Karpas-422 (cell line): ENCODE data around the gene SLC39A12. TPM values are rescaled to one million over a fixed set of nuclear protein-coding genes. Genes with fewer than 3 reads are reported as not detected.

Source experiments
- DNase-seq: peaks from one replicate; pipeline ENCODE4 v3.0.0-alpha.2; 2015
- H2AFZ ChIP-seq: fragments of 200-600 bp; sonication (generic); 2 replicates; pipeline ENCODE4 v1.6.1; 2014; ENCODE audit warnings: antibody characterized with exemption, low read length, mixed read lengths
- H3K27ac ChIP-seq: fragments of 200-600 bp; sonication (generic); 2 replicates; pipeline ENCODE4 v1.5.1; 2014; ENCODE audit warnings: mild to moderate bottlenecking, low read length, moderate library complexity
- H3K27me3 ChIP-seq: fragments of 200-600 bp; sonication (generic); 2 replicates; pipeline ENCODE4 v1.6.1; 2014; ENCODE audit warnings: low read length, mixed read lengths
- H3K36me3 ChIP-seq: fragments of 200-600 bp; sonication (generic); 2 replicates; pipeline ENCODE4 v1.6.1; 2014; ENCODE audit warnings: low read length, mixed read lengths; ENCODE audit not compliant: insufficient read depth
- H3K4me1 ChIP-seq: fragments of 200-600 bp; sonication (generic); 2 replicates; pipeline ENCODE4 v1.6.1; 2014; ENCODE audit warnings: mild to moderate bottlenecking, low read length, mixed read lengths
- H3K4me2 ChIP-seq: fragments of 200-600 bp; sonication (generic); 2 replicates; pipeline ENCODE4 v1.6.1; 2014; ENCODE audit warnings: low read length, low read depth, mild to moderate bottlenecking; ENCODE audit not compliant: poor library complexity, severe bottlenecking
- H3K4me3 ChIP-seq: fragments of 200-600 bp; sonication (generic); 2 replicates; pipeline ENCODE4 v1.5.1; 2014; ENCODE audit warnings: mild to moderate bottlenecking, antibody characterized with exemption, low read length, mixed read lengths
- H3K79me2 ChIP-seq: fragments of 200-600 bp; sonication (generic); 2 replicates; pipeline ENCODE4 v1.6.1; 2014; ENCODE audit warnings: mild to moderate bottlenecking, low read length, mixed read lengths
- H3K9ac ChIP-seq: fragments of 200-600 bp; sonication (generic); 2 replicates; pipeline ENCODE4 v1.6.0; 2014; ENCODE audit warnings: low read length
- H3K9me2 ChIP-seq: fragments of 200-600 bp; sonication (generic), shearing (Covaris generic); replicated peaks from 2 replicates; pipeline ENCODE4 v1.6.0; 2014; ENCODE audit warnings: mild to moderate bottlenecking, low read length, moderate library complexity; ENCODE audit not compliant: insufficient read depth
- H3K9me3 ChIP-seq: fragments of 300-700, 200-600 bp; sonication (generic); 2 replicates; pipeline ENCODE4 v1.6.1; 2014; ENCODE audit warnings: low read length, mixed read lengths
- H4K20me1 ChIP-seq: fragments of 200-600 bp; sonication (generic); 2 replicates; pipeline ENCODE4 v1.6.1; 2014; ENCODE audit warnings: mild to moderate bottlenecking, antibody characterized with exemption, low read length, low read depth; ENCODE audit not compliant: insufficient read depth
- total RNA-seq: library from RNA; depleted of rRNA; stranded (reverse); fragments of >200 nt; shearing (Covaris generic); gene quantifications from 2 replicates; pipeline ENCODE4 v1.2.3, GENCODE V29; 2014; ENCODE audit warnings: low replicate concordance

The SLC39A12 gene
- total RNA-seq, 1 experiment from 2014 or later = not detected

GRCh38 chr10:17980846-17981565, 29.3 kb downstream of the SLC39A12 start:
- Histone ChIP-seq H3K4me2 (no peak overlapping the region), H3K36me3 (no peaks in the 10 kb centered on the region), H3K27ac (no peak overlapping the region), H4K20me1 (no peaks in the 10 kb centered on the region), H3K9me2 (no peaks in the 10 kb centered on the region), H2AFZ (no peak overlapping the region), H3K79me2 (no peaks in the 10 kb centered on the region), H3K4me1 (no peaks in the 10 kb centered on the region), H3K27me3 (peaks cover 2% of the 10 kb centered on the region; the same call in 1 of the 2 replicates), H3K4me3 (no peak overlapping the region), H3K9ac (no peak overlapping the region), H3K9me3 (no peaks in the 10 kb centered on the region)
- no peak for DNase-seq

DNA sequence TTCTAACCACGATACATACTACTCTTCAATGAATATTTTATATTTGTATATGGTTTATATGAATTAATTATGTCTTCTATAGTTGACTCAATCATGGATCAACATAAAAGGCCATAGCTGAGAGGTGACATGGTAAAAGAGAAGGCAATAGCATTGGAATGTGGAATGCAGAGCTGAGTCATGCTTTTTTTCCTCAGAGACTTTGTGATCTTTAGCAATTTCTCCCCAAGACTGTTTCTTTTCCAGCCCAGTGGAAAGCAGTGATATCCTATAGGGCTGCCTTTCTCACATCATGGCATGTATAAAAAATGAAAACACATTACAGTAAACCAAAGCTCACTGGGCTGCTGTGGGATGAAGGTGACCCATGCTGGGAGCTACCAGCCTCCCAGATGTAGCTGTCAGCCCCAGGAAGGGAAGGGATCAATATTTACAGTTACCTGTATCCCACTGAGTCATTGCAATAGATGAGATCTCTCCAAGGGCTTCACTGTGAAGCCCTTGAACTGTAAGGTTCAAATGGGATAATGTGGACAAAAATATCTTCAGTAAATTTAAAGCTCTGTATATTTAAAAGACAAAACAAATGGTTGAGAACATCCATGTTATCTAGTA, 30.2 kb downstream of the SLC39A12 start:
- H3K9me3 ChIP-seq = no peaks in the 10 kb centered on the region
- no peak overlapping the region for H3K9ac ChIP-seq
- no peaks in the 10 kb centered on the region for H3K79me2 ChIP-seq
- no peak overlapping the region for H3K4me2 ChIP-seq
- H3K4me3 ChIP-seq = no peak overlapping the region
- H3K27me3 ChIP-seq = peaks cover 2% of the 10 kb centered on the region; the same call in 1 of the 2 replicates
- H4K20me1 ChIP-seq = no peaks in the 10 kb centered on the region
- no peaks in the 10 kb centered on the region for H3K36me3 ChIP-seq
- no peak for DNase-seq
- H3K9me2 ChIP-seq = no peaks in the 10 kb centered on the region
- no peaks in the 10 kb centered on the region for H3K4me1 ChIP-seq
- H3K27ac ChIP-seq = no peak overlapping the region
- no peak overlapping the region for H2AFZ ChIP-seq

- H3K9me2 ChIP-seq = no peaks in the 10 kb centered on the region
- no peaks in the 10 kb centered on the region for H3K9me3 ChIP-seq
- no peaks in the 10 kb centered on the region for H3K36me3 ChIP-seq
- DNase-seq = no peak
- peaks cover 2% of the 10 kb centered on the region; the same call in 1 of the 2 replicates for H3K27me3 ChIP-seq
- no peak overlapping the region for H3K4me2 ChIP-seq
- H4K20me1 ChIP-seq = no peaks in the 10 kb centered on the region
- no peak overlapping the region for H3K9ac ChIP-seq
- no peaks in the 10 kb centered on the region for H3K4me1 ChIP-seq
- H2AFZ ChIP-seq = no peak overlapping the region
- H3K79me2 ChIP-seq = no peaks in the 10 kb centered on the region
- H3K4me3 ChIP-seq = no peak overlapping the region
- H3K27ac ChIP-seq = no peak overlapping the region
Measured at GRCh38 chr10:17984056-17984455, 32.3 kb downstream of the SLC39A12 start.

GRCh38 chr10:17984563-17984962, 32.8 kb downstream of the SLC39A12 start:
- Histone ChIP-seq H3K4me1 (peaks cover under 1% of the 10 kb centered on the region), H3K27me3 (peaks cover 2% of the 10 kb centered on the region; the same call in 1 of the 2 replicates), H3K27ac (no peak overlapping the region), H3K9me2 (no peaks in the 10 kb centered on the region), H3K4me2 (no peak overlapping the region), H2AFZ (no peak overlapping the region), H3K36me3 (no peaks in the 10 kb centered on the region), H3K79me2 (no peaks in the 10 kb centered on the region), H3K9ac (no peak overlapping the region), H3K4me3 (no peak overlapping the region), H3K9me3 (no peaks in the 10 kb centered on the region), H4K20me1 (no peaks in the 10 kb centered on the region)
- DNase-seq = no peak

- no peak overlapping the region for H3K4me3 ChIP-seq
- no peak overlapping the region for H3K9ac ChIP-seq
- H3K9me2 ChIP-seq = no peaks in the 10 kb centered on the region
- H3K4me2 ChIP-seq = peak overlapping the region; percentile 35
- no peaks in the 10 kb centered on the region for H4K20me1 ChIP-seq
- H3K36me3 ChIP-seq = no peaks in the 10 kb centered on the region
- DNase-seq = peak; percentile 74
- H3K27me3 ChIP-seq = 0 out of 2 replicates have a peak, but pooled peaks cover 4% of the 10 kb centered on the region
- 0 out of 2 replicates have a peak overlapping the region, but pooled peaks have one; percentile 28 for H2AFZ ChIP-seq
- H3K27ac ChIP-seq = no peak overlapping the region
- no peaks in the 10 kb centered on the region for H3K9me3 ChIP-seq
- H3K4me1 ChIP-seq = peaks cover 9% of the 10 kb centered on the region
- H3K79me2 ChIP-seq = no peaks in the 10 kb centered on the region
Measured at GRCh38 chr10:17989908-17990767, 38.4 kb downstream of the SLC39A12 start.

DNA sequence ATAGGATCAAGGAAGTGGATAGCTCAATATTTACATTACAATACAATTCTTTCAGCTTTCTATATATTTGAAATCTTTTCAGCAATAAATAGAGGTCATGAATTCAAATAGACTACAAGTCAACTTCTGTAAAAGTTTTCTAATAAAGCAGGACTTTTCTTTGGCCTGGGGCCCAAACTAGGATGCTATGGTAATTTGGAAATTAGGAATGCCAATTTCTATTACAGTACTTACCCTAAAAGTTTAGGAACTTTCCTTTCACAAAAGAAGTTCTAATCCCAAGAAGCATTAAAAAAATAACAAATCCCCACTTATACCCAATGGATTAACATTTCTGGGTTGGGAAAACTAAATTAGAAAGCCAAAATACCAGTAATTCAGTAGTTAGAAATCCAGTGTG, 40.5 kb downstream of the SLC39A12 start:
- Histone ChIP-seq H3K4me1 (peaks cover 9% of the 10 kb centered on the region), H3K9me3 (no peaks in the 10 kb centered on the region), H2AFZ (no peak overlapping the region), H3K9ac (no peak overlapping the region), H3K27ac (no peak overlapping the region), H3K36me3 (no peaks in the 10 kb centered on the region), H3K4me2 (no peak overlapping the region), H3K4me3 (no peak overlapping the region), H3K27me3 (0 out of 2 replicates have a peak, but pooled peaks cover 4% of the 10 kb centered on the region), H3K9me2 (no peaks in the 10 kb centered on the region), H3K79me2 (no peaks in the 10 kb centered on the region), H4K20me1 (no peaks in the 10 kb centered on the region)
- DNase-seq = no peak

DNA sequence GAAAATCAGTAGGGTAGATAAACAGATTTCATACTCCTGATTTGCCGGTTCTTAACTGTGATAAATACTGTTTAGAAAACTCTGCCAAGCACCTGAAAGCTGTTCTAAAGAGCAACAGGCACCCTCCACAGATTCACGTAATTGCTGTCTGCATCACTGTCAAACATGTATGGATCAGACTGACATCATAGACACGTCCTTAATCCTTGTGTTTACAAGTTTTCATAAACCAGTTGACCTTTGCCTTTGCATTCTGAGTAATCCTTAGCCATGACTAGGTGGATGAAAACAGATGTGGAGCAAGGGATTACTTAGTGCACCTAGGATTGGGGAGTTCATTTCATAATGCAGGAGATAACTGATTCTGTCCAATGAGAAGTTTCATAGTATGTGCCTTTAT, 41.6 kb downstream of the SLC39A12 start:
- H3K9ac ChIP-seq = no peak overlapping the region
- H3K4me1 ChIP-seq = peaks cover 9% of the 10 kb centered on the region
- no peaks in the 10 kb centered on the region for H3K36me3 ChIP-seq
- no peaks in the 10 kb centered on the region for H4K20me1 ChIP-seq
- no peak overlapping the region for H2AFZ ChIP-seq
- no peak overlapping the region for H3K27ac ChIP-seq
- H3K27me3 ChIP-seq = 0 out of 2 replicates have a peak, but pooled peaks cover 4% of the 10 kb centered on the region
- no peaks in the 10 kb centered on the region for H3K9me3 ChIP-seq
- H3K4me2 ChIP-seq = no peak overlapping the region
- no peaks in the 10 kb centered on the region for H3K79me2 ChIP-seq
- no peaks in the 10 kb centered on the region for H3K9me2 ChIP-seq
- no peak overlapping the region for H3K4me3 ChIP-seq
- no peak for DNase-seq

DNA sequence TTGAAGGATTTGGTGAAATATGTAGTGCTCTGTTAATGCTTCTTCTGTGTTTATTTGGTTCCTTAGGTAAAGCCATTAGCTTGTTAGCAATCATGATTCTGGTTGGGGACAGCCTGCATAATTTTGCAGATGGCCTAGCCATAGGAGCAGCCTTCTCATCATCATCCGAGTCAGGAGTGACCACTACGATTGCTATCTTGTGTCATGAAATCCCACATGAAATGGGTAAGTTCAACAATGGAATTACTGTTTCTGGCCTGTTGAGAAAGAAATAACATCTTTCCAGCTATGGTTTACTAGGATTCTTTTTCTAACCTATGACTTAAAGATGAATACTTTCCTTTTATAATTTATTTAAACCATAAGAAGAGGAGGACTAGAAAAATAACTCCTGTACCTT, 48.9 kb downstream of the SLC39A12 start:
- H3K4me1 ChIP-seq = no peaks in the 10 kb centered on the region
- no peak overlapping the region for H3K27ac ChIP-seq
- no peak overlapping the region for H3K4me2 ChIP-seq
- H3K27me3 ChIP-seq = no peaks in the 10 kb centered on the region
- no peaks in the 10 kb centered on the region for H3K9me3 ChIP-seq
- DNase-seq = no peak
- no peak overlapping the region for H3K4me3 ChIP-seq
- no peaks in the 10 kb centered on the region for H3K9me2 ChIP-seq
- no peaks in the 10 kb centered on the region for H3K36me3 ChIP-seq
- H4K20me1 ChIP-seq = no peaks in the 10 kb centered on the region
- no peak overlapping the region for H2AFZ ChIP-seq
- no peaks in the 10 kb centered on the region for H3K79me2 ChIP-seq
- H3K9ac ChIP-seq = no peak overlapping the region
